GM19395 (cell line): ENCODE data around the gene C10orf143.

ENCODE experiments used
- ATAC-seq: cut with Tn5 transposase; IDR thresholded peaks from one replicate; pipeline ENCODE4 v1.9.1; 2021; ENCODE audit warnings: mild to moderate bottlenecking, moderate library complexity; ENCODE audit not compliant: unreplicated experiment

The C10orf143 gene

GRCh38 chr10:130054021-130054420, 56.6 kb downstream of the C10orf143 start:
- ATAC-seq, result no peak

GRCh38 chr10:130053561-130053960, 57.1 kb downstream of the C10orf143 start:
- no peak for ATAC-seq

- ATAC-seq, result no peak
Observed at GRCh38 chr10:130052193-130052592, 58.4 kb downstream of the C10orf143 start.

- ATAC-seq, result no peak
Observed at GRCh38 chr10:130050721-130051120, 59.9 kb downstream of the C10orf143 start.

- ATAC-seq, result no peak
Observed at GRCh38 chr10:130049987-130050386, 60.6 kb downstream of the C10orf143 start.

- no peak for ATAC-seq
Observed at GRCh38 chr10:130049244-130049643, 61.4 kb downstream of the C10orf143 start.

GRCh38 chr10:130048081-130048480, 62.5 kb downstream of the C10orf143 start:
- no peak for ATAC-seq

GRCh38 chr10:130047336-130047735, 63.3 kb downstream of the C10orf143 start:
- ATAC-seq, result no peak

GRCh38 chr10:130046591-130046990, 64.0 kb downstream of the C10orf143 start:
- no peak for ATAC-seq

- ATAC-seq, result no peak
Observed at GRCh38 chr10:130045801-130046321, 64.8 kb downstream of the C10orf143 start.

- ATAC-seq, result no peak
Observed at GRCh38 chr10:130045091-130045652, 65.5 kb downstream of the C10orf143 start.

- ATAC-seq, result no peak
Observed at GRCh38 chr10:130044067-130045061, 66.3 kb downstream of the C10orf143 start.

GRCh38 chr10:130043491-130043890, 67.1 kb downstream of the C10orf143 start:
- no peak for ATAC-seq

- no peak for ATAC-seq
Observed at GRCh38 chr10:130042381-130042780, 68.2 kb downstream of the C10orf143 start.

GRCh38 chr10:130041451-130042371, 68.9 kb downstream of the C10orf143 start:
- ATAC-seq, result no peak

GRCh38 chr10:130040817-130041330, 69.8 kb downstream of the C10orf143 start:
- ATAC-seq, result no peak

GRCh38 chr10:130040351-130040750, 70.3 kb downstream of the C10orf143 start:
- ATAC-seq, result no peak

- no peak for ATAC-seq
Observed at GRCh38 chr10:130039141-130039540, 71.5 kb downstream of the C10orf143 start.

- no peak for ATAC-seq
Observed at GRCh38 chr10:130038611-130039109, 72.0 kb downstream of the C10orf143 start.

GRCh38 chr10:130038019-130038555, 72.5 kb downstream of the C10orf143 start:
- ATAC-seq, result no peak
